Smooth muscle cell (in vitro differentiated cells): Measurements from ENCODE around the gene HIPK2. TPM values are rescaled to one million over a fixed set of nuclear protein-coding genes. Genes with fewer than 3 reads are reported as not detected.

Experiments used
- DNase-seq: peaks from one replicate; lab custom pipeline; 2025; ENCODE audit not compliant: unreplicated experiment; lab: John Stamatoyannopoulos, UW
- H2AFZ ChIP-seq: fragments of 200-600 bp; sonication (generic); 2 replicates; pipeline ENCODE4 v1.6.0; 2016; ENCODE audit warnings: antibody characterized with exemption, low read depth, mild to moderate bottlenecking
- H3F3A ChIP-seq: fragments of 200-600 bp; sonication (generic); 2 replicates; pipeline ENCODE4 v1.6.0; 2017; ENCODE audit warnings: antibody characterized with exemption, low read depth
- H3K27ac ChIP-seq: fragments of 200-600 bp; sonication (generic); 2 replicates; pipeline ENCODE4 v1.5.1; 2016; ENCODE audit warnings: low read depth, mild to moderate bottlenecking
- H3K27me3 ChIP-seq: fragments of 200-600 bp; sonication (generic); 2 replicates; pipeline ENCODE4 v1.6.1; 2016; ENCODE audit warnings: low read depth, mild to moderate bottlenecking
- H3K36me3 ChIP-seq: fragments of 200-600 bp; sonication (generic); 2 replicates; pipeline ENCODE4 v1.5.1; 2016; ENCODE audit warnings: low read depth
- H3K4me1 ChIP-seq: fragments of 200-600 bp; sonication (generic); 2 replicates; pipeline ENCODE4 v1.5.1; 2016; ENCODE audit warnings: low read depth
- H3K4me2 ChIP-seq: fragments of 200-600 bp; sonication (generic); 2 replicates; pipeline ENCODE4 v1.6.0; 2016; ENCODE audit warnings: mild to moderate bottlenecking
- H3K4me3 ChIP-seq: fragments of 200-600 bp; sonication (generic); 2 replicates; pipeline ENCODE4 v1.5.1; 2016; ENCODE audit warnings: mild to moderate bottlenecking
- H3K79me2 ChIP-seq: fragments of 200-600 bp; sonication (generic); 2 replicates; pipeline ENCODE4 v1.6.0; 2016; ENCODE audit warnings: low read depth, mild to moderate bottlenecking
- H3K9ac ChIP-seq: fragments of 200-600 bp; sonication (generic); 2 replicates; pipeline ENCODE4 v1.6.0; 2016; ENCODE audit warnings: low read depth
- H3K9me3 ChIP-seq: fragments of 200-600 bp; sonication (generic); replicated peaks from 2 replicates; pipeline ENCODE4 v1.5.1; 2016; ENCODE audit warnings: low read depth
- H4K20me1 ChIP-seq: fragments of 200-600 bp; sonication (generic); 2 replicates; pipeline ENCODE4 v1.6.0; 2016; ENCODE audit warnings: low read depth
- WGBS: methylation state at CpG from one replicate; pipeline ENCODE4 v1.1.7; 2016; ENCODE audit warnings: low lambda C conversion rate; 5-methylcytosine and 5-hydroxymethylcytosine counted together
- polyA plus RNA-seq: library from polyadenylated mRNA; unstranded; fragments of >200 nt; fragmentation: Nextera tagmentation; extraction: Ambion mirVana; gene quantifications from 2 replicates; pipeline ENCODE4 v1.2.1, GENCODE V29; 2016
- total RNA-seq: library from RNA; depleted of rRNA; stranded (reverse); fragments of >200 nt; gene quantifications from 2 replicates; pipeline ENCODE4 v1.2.3, GENCODE V29; 2014
- TF ChIP-seq, protein P1 (sequence below): fragments of 200-600 bp; sonication (generic); IDR thresholded peaks from 2 replicates; pipeline ENCODE4 v1.5.1; 2017; ENCODE audit warnings: borderline replicate concordance, mild to moderate bottlenecking, antibody characterized with exemption; ENCODE audit not compliant: insufficient read depth, poor library complexity, severe bottlenecking

HIPK2 gene
- total and polyA plus RNA-seq, 2 experiments from 2014 or later = 3.0 to 11.2 TPM

DNA sequence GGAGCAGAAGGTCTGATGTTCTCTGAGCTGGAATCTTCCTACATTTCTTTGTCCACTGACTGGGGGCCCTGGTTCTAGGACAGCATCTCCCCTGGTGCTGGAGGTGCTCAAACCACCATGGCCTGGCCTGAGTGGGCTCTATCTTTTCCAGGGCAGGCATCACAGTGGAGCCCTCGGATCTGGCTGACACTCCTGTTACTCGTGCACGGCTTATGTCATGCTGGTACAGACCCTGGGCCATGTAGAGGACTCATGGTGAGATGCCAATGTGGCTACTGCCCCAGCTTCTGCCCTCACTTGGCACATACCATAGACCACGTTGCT lies 96.0 kb downstream of the HIPK2 start:
- TF ChIP-seq, protein P1, sequence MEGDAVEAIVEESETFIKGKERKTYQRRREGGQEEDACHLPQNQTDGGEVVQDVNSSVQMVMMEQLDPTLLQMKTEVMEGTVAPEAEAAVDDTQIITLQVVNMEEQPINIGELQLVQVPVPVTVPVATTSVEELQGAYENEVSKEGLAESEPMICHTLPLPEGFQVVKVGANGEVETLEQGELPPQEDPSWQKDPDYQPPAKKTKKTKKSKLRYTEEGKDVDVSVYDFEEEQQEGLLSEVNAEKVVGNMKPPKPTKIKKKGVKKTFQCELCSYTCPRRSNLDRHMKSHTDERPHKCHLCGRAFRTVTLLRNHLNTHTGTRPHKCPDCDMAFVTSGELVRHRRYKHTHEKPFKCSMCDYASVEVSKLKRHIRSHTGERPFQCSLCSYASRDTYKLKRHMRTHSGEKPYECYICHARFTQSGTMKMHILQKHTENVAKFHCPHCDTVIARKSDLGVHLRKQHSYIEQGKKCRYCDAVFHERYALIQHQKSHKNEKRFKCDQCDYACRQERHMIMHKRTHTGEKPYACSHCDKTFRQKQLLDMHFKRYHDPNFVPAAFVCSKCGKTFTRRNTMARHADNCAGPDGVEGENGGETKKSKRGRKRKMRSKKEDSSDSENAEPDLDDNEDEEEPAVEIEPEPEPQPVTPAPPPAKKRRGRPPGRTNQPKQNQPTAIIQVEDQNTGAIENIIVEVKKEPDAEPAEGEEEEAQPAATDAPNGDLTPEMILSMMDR = no peak
- peak overlapping the region; percentile 99 for H3K27ac ChIP-seq
- no peaks in the 10 kb centered on the region for H3K36me3 ChIP-seq
- DNase-seq = no peak
- no peak overlapping the region for H2AFZ ChIP-seq
- no peak overlapping the region for H3K4me3 ChIP-seq
- peaks cover 6% of the 10 kb centered on the region for H3K79me2 ChIP-seq
- peaks cover 33% of the 10 kb centered on the region for H3F3A ChIP-seq
- WGBS = 88% methylated on average over 4 of the region's 4 CpGs
- H4K20me1 ChIP-seq = peaks cover 10% of the 10 kb centered on the region
- H3K4me2 ChIP-seq = peak overlapping the region; percentile 37
- peaks cover 33% of the 10 kb centered on the region for H3K4me1 ChIP-seq
- peak overlapping the region; percentile 81 for H3K9ac ChIP-seq
- no peaks in the 10 kb centered on the region for H3K9me3 ChIP-seq
- H3K27me3 ChIP-seq = no peaks in the 10 kb centered on the region

DNA sequence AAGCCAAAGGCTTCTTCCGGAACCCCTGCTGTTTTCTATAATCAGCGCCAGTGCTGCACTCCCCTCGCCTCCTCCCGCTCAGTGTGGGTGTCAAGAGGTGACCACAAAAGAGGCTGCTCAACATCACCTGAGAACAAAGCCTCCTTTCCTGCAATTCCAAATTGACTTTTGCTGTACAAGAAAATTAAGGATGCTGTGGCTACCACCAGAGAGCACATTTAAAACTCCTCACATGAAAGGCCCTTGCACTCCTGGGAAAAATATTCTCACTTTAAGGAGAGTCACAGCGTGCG lies 96.4 kb downstream of the HIPK2 start:
- Histone ChIP-seq H3K4me2 (peak overlapping the region; percentile 71), H4K20me1 (peaks cover 10% of the 10 kb centered on the region), H3K4me3 (no peak overlapping the region), H3K27ac (peak overlapping the region; percentile 99), H3K4me1 (peaks cover 33% of the 10 kb centered on the region), H2AFZ (no peak overlapping the region), H3K9me3 (no peaks in the 10 kb centered on the region), H3K36me3 (no peaks in the 10 kb centered on the region), H3K79me2 (peaks cover 6% of the 10 kb centered on the region), H3K27me3 (no peaks in the 10 kb centered on the region), H3K9ac (peak overlapping the region; percentile 81), H3F3A (peaks cover 33% of the 10 kb centered on the region)
- TF ChIP-seq, protein P1 = no peak
- WGBS = 91% methylated on average over 6 of the region's 6 CpGs
- DNase-seq = no peak

DNA sequence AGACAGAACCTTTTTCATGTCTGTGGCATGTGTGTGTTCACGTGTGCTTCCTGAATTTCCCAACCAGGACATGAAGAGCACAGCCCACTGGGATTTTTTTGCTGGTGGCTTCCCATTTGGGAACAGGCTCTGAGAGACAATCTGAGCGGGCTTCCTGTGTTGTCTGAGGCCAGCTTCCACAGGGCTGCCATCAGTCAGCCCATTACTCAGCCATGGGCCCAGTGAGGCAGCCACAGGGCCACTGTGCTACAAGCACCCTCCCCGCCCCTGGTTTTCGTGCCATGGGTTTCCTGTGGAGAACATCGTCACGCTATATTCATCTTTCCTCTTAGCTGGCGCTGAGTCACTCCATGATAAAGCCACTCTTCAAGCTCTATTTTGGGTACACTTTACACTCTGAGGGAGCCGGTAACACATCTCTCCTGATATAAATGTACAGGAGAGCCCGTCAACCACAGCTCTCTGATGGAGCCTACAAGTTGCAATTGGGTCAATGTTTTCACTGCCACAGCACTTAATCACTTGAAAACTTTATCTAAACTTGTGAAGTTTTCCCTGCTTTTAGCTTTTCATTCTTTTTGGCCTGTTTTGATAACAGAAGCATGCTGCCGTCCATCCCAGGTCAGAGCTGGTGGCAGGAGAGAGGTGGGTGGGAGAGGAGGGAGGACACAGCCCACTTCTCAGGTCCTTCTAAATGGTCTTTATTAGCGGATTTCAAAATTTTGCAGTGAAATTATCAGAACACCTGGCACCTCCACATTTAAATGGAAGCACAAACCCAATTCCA lies 96.9 kb downstream of the HIPK2 start:
- Histone ChIP-seq H3K27me3 (no peaks in the 10 kb centered on the region), H3K36me3 (no peaks in the 10 kb centered on the region), H3K79me2 (peaks cover 6% of the 10 kb centered on the region), H3F3A (peaks cover 33% of the 10 kb centered on the region), H3K4me3 (no peak overlapping the region), H3K27ac (peak overlapping the region; percentile 99), H3K4me2 (peak overlapping the region; percentile 71), H4K20me1 (peaks cover 10% of the 10 kb centered on the region), H3K9me3 (no peaks in the 10 kb centered on the region), H3K9ac (peak overlapping the region; percentile 88), H3K4me1 (peaks cover 33% of the 10 kb centered on the region), H2AFZ (peak overlapping the region; percentile 41)
- 40% methylated on average over 11 of the region's 11 CpGs for WGBS
- TF ChIP-seq, protein P1 = no peak
- peak; percentile 31 for DNase-seq
